Body of pancreas (tissue), 4 donors: ENCODE data around the gene EVA1B. TPM values are rescaled to one million over a fixed set of nuclear protein-coding genes. Genes with fewer than 3 reads are reported as not detected.

Experiments
- ATAC-seq: fragments of 150-250 bp; one replicate; pipeline ENCODE4 v1.9.1; 2016
- DNase-seq, 4 donors: peaks; one replicate each; pipeline ENCODE4 v3.0.0-alpha.2; 2019
- H3K27ac ChIP-seq, 4 donors: fragments of 200-600 bp; sonication (generic); 1 replicate in 3 of 4; 2 replicates in 1 of 4; pipeline versions ENCODE4 v1.5.1 to v1.6.1; 2016 to 2019; ENCODE audit warnings: mild to moderate bottlenecking in 1 of 4, mixed read lengths in 1 of 4, moderate library complexity in 1 of 4
- H3K27me3 ChIP-seq, 2 donors: fragments of 200-600 bp; sonication (generic); one replicate each; pipeline ENCODE4 v1.6.0; 2016; ENCODE audit warnings: mild to moderate bottlenecking in 1 of 2
- H3K36me3 ChIP-seq, 2 donors: fragments of 200-600 bp; sonication (generic); replicated peaks in 1 of 2; 2 replicates each; pipeline ENCODE4 v1.5.1; 2016; ENCODE audit warnings: low read depth in 2 of 2; ENCODE audit not compliant: insufficient read depth in 1 of 2
- H3K4me1 ChIP-seq: fragments of 200-600 bp; sonication (generic); one replicate; pipeline ENCODE4 v1.6.0; 2016
- H3K4me3 ChIP-seq, 2 donors: fragments of 200-600 bp; sonication (generic); 1 replicate in 1 of 2; 2 replicates in 1 of 2; pipeline ENCODE4 v1.5.1; 2016 to 2019
- H3K9me3 ChIP-seq, 3 donors: fragments of 200-600 bp; sonication (generic); 1 replicate in 2 of 3; 2 replicates in 1 of 3; pipeline ENCODE4 v1.5.1; 2016
- CTCF ChIP-seq, 7 experiments: fragments of 450-650 bp in 4 of 7; fragments of 200-600 bp in 3 of 7; sonication (generic) in 3 of 7; IDR thresholded peaks; one replicate each; pipeline ENCODE4 v1.5.1; 2016 to 2019; ENCODE audit warnings: antibody characterized with exemption in 7 of 7
- POLR2A ChIP-seq, 3 donors: fragments of 450-650 bp; IDR thresholded peaks; one replicate each; pipeline ENCODE4 v1.6.1; 2016; ENCODE audit warnings: antibody characterized with exemption in 3 of 3, mild to moderate bottlenecking in 2 of 3
- WGBS, 2 donors: methylation state at CpG; one replicate each; pipeline ENCODE4 v1.1.5; 2017; 5-methylcytosine and 5-hydroxymethylcytosine counted together
- intact Hi-C: fragments of 100-400 bp; cut with DNase I; formaldehyde crosslinking; loops from one replicate; pipeline ENCODE4 v1.15.1; 2023
- total RNA-seq, 2 donors: library from RNA; depleted of rRNA; stranded (reverse); fragments of >200 nt; gene quantifications; one replicate each; pipeline ENCODE4 v1.1.0, GENCODE V29; 2016

Gene EVA1B
- total RNA-seq, 2 donors from 2014 or later = 32.2 to 32.3 TPM

GRCh38 chr1:36306210-36306901, 17.1 kb downstream of the EVA1B start, which contains the start of gene SH3D21:
Gene SH3D21, plus strand, starts transcription at chr1:36306368. Its CDS starts 53 bp downstream, at chr1:36306421.
- H3K9me3 ChIP-seq = no peaks in the 10 kb centered on the region
- H3K27ac ChIP-seq = peak within 1 kb of the TSS; percentile 16 to 82 (median 54)
- H3K4me1 ChIP-seq = peaks cover 19% of the 10 kb centered on the region
- WGBS, 2 donors = 0 to 1% methylated on average over 4 to 61 of the region's 65 CpGs
- ATAC-seq = peak; percentile 58
- peak within 1 kb of the TSS; percentile 20 to 63 for H3K4me3 ChIP-seq
- TF ChIP-seq CTCF (IDR thresholded peaks at IDR 0.05) (peak in 4 of 7 experiments; percentile 1 to 20 (median 8)), POLR2A (IDR thresholded peaks at IDR 0.05) (no peak)
- DNase-seq = peak; percentile 50 to 65 (median 54)
- peaks cover 0 to 5% of the 10 kb centered on the region in 2 donors for H3K36me3 ChIP-seq
- intact Hi-C loops = no loop called here
- H3K27me3 ChIP-seq = no peaks in the 10 kb centered on the region

GRCh38 chr1:36305915-36306209, 17.6 kb downstream of the EVA1B start:
- TF ChIP-seq CTCF (IDR thresholded peaks at IDR 0.05) (no peak), POLR2A (IDR thresholded peaks at IDR 0.05) (no peak)
- no peak for DNase-seq
- peaks cover 20% of the 10 kb centered on the region for H3K4me1 ChIP-seq
- peaks cover 0 to 7% of the 10 kb centered on the region in 2 donors for H3K36me3 ChIP-seq
- H3K27ac ChIP-seq = peak overlapping the region in 3 of 4 donors; percentile 16 to 82 (median 65)
- H3K27me3 ChIP-seq = no peaks in the 10 kb centered on the region
- intact Hi-C loops = no loop called here
- H3K9me3 ChIP-seq = no peaks in the 10 kb centered on the region
- H3K4me3 ChIP-seq = no peak overlapping the region
- ATAC-seq = no peak
- 61 to 79% methylated on average over 4 to 7 of the region's 7 CpGs for WGBS, 2 donors

GRCh38 chr1:36304970-36305914, 18.2 kb downstream of the EVA1B start:
- intact Hi-C loops = no loop called here

GRCh38 chr1:36304521-36304920, 18.9 kb downstream of the EVA1B start:
- H3K4me3 ChIP-seq = no peak overlapping the region
- H3K4me1 ChIP-seq = peaks cover 34% of the 10 kb centered on the region
- intact Hi-C loops = no loop called here
- H3K36me3 ChIP-seq = peaks cover 0 to 7% of the 10 kb centered on the region in 2 donors
- H3K27ac ChIP-seq = no peak overlapping the region
- no peaks in the 10 kb centered on the region for H3K9me3 ChIP-seq
- ATAC-seq (no peak), DNase-seq (peak in 1 of 4 donors; percentile 48)
- WGBS, 2 donors = 68 to 84% methylated on average over 7 of the region's 7 CpGs
- no peak for TF ChIP-seq POLR2A (IDR thresholded peaks at IDR 0.05)
- no peak for TF ChIP-seq CTCF (IDR thresholded peaks at IDR 0.05)
- H3K27me3 ChIP-seq = no peaks in the 10 kb centered on the region

More at GRCh38 chr1:36304970-36305914, 18.2 kb downstream of the EVA1B start:
- Histone ChIP-seq H3K27ac (no peak overlapping the region), H3K4me1 (peaks cover 27% of the 10 kb centered on the region), H3K9me3 (no peaks in the 10 kb centered on the region), H3K27me3 (no peaks in the 10 kb centered on the region), H3K4me3 (no peak overlapping the region), H3K36me3 (peaks cover 0 to 7% of the 10 kb centered on the region in 2 donors)
- no peak for TF ChIP-seq CTCF (IDR thresholded peaks at IDR 0.05)
- TF ChIP-seq POLR2A (IDR thresholded peaks at IDR 0.05) = no peak
- DNase-seq (no peak), ATAC-seq (no peak)
- 79 to 83% methylated on average over 8 to 10 of the region's 10 CpGs for WGBS, 2 donors
